ENCODE results near the gene PARVB. TPM values are rescaled to one million over a fixed set of nuclear protein-coding genes. Genes with fewer than 3 reads are reported as not detected.

PARVB gene
- total RNA-seq, 1 donor from 2014 or later = 12.7 TPM

GRCh38 chr22:44211256-44211945 is 187.3 kb downstream of the PARVB start:
- H3K4me1 ChIP-seq = peaks cover 3% of the 10 kb centered on the region
- H4K20me1 ChIP-seq (ENCODE audit: low read depth) = no peaks in the 10 kb centered on the region
- H3K36me3 ChIP-seq = no peaks in the 10 kb centered on the region
- Mint-ChIP-seq H3K27ac (no peak overlapping the region), H3K9me3 (peaks cover 10% of the 10 kb centered on the region), H3K36me3 (no peaks in the 10 kb centered on the region), H3K4me1 (no peaks in the 10 kb centered on the region), H3K4me3 (no peak overlapping the region), H3K27me3 (ENCODE audit: insufficient read depth, low read depth) (peaks cover 5% of the 10 kb centered on the region)
- TF ChIP-seq CTCF (IDR thresholded peaks at IDR 0.05) = no peak
- no peak for TF ChIP-seq EZH2phosphoT487 (IDR thresholded peaks at IDR 0.05)
- no peak for TF ChIP-seq EZH2 (IDR thresholded peaks at IDR 0.05)
- DNase-seq (ENCODE audit: low spot score) = no peak
- H3K27me3 ChIP-seq = no peaks in the 10 kb centered on the region
- no peak overlapping the region for H3K4me2 ChIP-seq
- H3F3A ChIP-seq (ENCODE audit: low read depth) = no peaks in the 10 kb centered on the region
- no peak overlapping the region for H3K27ac ChIP-seq
- no peaks in the 10 kb centered on the region for H3K79me2 ChIP-seq (ENCODE audit: low read depth)
- H3K4me3 ChIP-seq = no peak overlapping the region
- H2AFZ ChIP-seq (replicated peaks) = peak overlapping the region; percentile 75
- no peak overlapping the region for H3K9ac ChIP-seq
- H3K9me3 ChIP-seq (ENCODE audit: low read depth) = no peaks in the 10 kb centered on the region

- H3K79me2 ChIP-seq (ENCODE audit: low read depth) = no peaks in the 10 kb centered on the region
- TF ChIP-seq EZH2phosphoT487 (IDR thresholded peaks at IDR 0.05) (no peak), CTCF (IDR thresholded peaks at IDR 0.05) (no peak), EZH2 (IDR thresholded peaks at IDR 0.05) (no peak)
- no peak overlapping the region for H3K27ac Mint-ChIP-seq
- no peak overlapping the region for H3K4me2 ChIP-seq
- H3K9me3 ChIP-seq (ENCODE audit: low read depth) = no peaks in the 10 kb centered on the region
- no peaks in the 10 kb centered on the region for H3K4me1 Mint-ChIP-seq
- H3K4me3 ChIP-seq = no peak overlapping the region
- peaks cover 5% of the 10 kb centered on the region for H3K27me3 Mint-ChIP-seq (ENCODE audit: insufficient read depth, low read depth)
- no peaks in the 10 kb centered on the region for H3K27me3 ChIP-seq
- peaks cover 10% of the 10 kb centered on the region for H3K9me3 Mint-ChIP-seq
- H2AFZ ChIP-seq (replicated peaks) = peak overlapping the region; percentile 75
- no peak overlapping the region for H3K27ac ChIP-seq
- H3K36me3 ChIP-seq = no peaks in the 10 kb centered on the region
- H3K36me3 Mint-ChIP-seq = no peaks in the 10 kb centered on the region
- no peak overlapping the region for H3K9ac ChIP-seq
- H3K4me3 Mint-ChIP-seq = no peak overlapping the region
- H4K20me1 ChIP-seq (ENCODE audit: low read depth) = no peaks in the 10 kb centered on the region
- H3F3A ChIP-seq (ENCODE audit: low read depth) = no peaks in the 10 kb centered on the region
- no peak for DNase-seq (ENCODE audit: low spot score)
- H3K4me1 ChIP-seq = peaks cover 3% of the 10 kb centered on the region
Measured at GRCh38 chr22:44211946-44212930, 188.1 kb downstream of the PARVB start.

GRCh38 chr22:44212936-44213335 is 188.8 kb downstream of the PARVB start:
- H3K4me3 Mint-ChIP-seq = no peak overlapping the region
- no peaks in the 10 kb centered on the region for H4K20me1 ChIP-seq (ENCODE audit: low read depth)
- H3K4me2 ChIP-seq = no peak overlapping the region
- no peak overlapping the region for H3K9ac ChIP-seq
- H3K27ac Mint-ChIP-seq = no peak overlapping the region
- no peak overlapping the region for H2AFZ ChIP-seq (replicated peaks)
- H3K4me1 Mint-ChIP-seq = no peaks in the 10 kb centered on the region
- peaks cover 5% of the 10 kb centered on the region for H3K27me3 Mint-ChIP-seq (ENCODE audit: insufficient read depth, low read depth)
- H3F3A ChIP-seq (ENCODE audit: low read depth) = no peaks in the 10 kb centered on the region
- H3K27ac ChIP-seq = no peak overlapping the region
- H3K9me3 ChIP-seq (ENCODE audit: low read depth) = no peaks in the 10 kb centered on the region
- no peaks in the 10 kb centered on the region for H3K27me3 ChIP-seq
- no peak for DNase-seq (ENCODE audit: low spot score)
- no peak overlapping the region for H3K4me3 ChIP-seq
- H3K4me1 ChIP-seq = peaks cover 3% of the 10 kb centered on the region
- TF ChIP-seq EZH2 (IDR thresholded peaks at IDR 0.05) (no peak), EZH2phosphoT487 (IDR thresholded peaks at IDR 0.05) (no peak), CTCF (IDR thresholded peaks at IDR 0.05) (no peak)
- peaks cover 10% of the 10 kb centered on the region for H3K9me3 Mint-ChIP-seq
- H3K36me3 Mint-ChIP-seq = no peaks in the 10 kb centered on the region
- no peaks in the 10 kb centered on the region for H3K36me3 ChIP-seq
- no peaks in the 10 kb centered on the region for H3K79me2 ChIP-seq (ENCODE audit: low read depth)

Data from neural progenitor cell (in vitro differentiated cells).